Measurements from ENCODE around the gene YWHAB. TPM values are rescaled to one million over a fixed set of nuclear protein-coding genes. Genes with fewer than 3 reads are reported as not detected.

YWHAB gene
- total RNA-seq, 1 donor, result 180 TPM

- TF ChIP-seq, protein P1, sequence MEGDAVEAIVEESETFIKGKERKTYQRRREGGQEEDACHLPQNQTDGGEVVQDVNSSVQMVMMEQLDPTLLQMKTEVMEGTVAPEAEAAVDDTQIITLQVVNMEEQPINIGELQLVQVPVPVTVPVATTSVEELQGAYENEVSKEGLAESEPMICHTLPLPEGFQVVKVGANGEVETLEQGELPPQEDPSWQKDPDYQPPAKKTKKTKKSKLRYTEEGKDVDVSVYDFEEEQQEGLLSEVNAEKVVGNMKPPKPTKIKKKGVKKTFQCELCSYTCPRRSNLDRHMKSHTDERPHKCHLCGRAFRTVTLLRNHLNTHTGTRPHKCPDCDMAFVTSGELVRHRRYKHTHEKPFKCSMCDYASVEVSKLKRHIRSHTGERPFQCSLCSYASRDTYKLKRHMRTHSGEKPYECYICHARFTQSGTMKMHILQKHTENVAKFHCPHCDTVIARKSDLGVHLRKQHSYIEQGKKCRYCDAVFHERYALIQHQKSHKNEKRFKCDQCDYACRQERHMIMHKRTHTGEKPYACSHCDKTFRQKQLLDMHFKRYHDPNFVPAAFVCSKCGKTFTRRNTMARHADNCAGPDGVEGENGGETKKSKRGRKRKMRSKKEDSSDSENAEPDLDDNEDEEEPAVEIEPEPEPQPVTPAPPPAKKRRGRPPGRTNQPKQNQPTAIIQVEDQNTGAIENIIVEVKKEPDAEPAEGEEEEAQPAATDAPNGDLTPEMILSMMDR (IDR thresholded peaks at IDR 0.05; ENCODE audit: insufficient read depth, low read length), result peak; percentile 43
- peak; percentile 54 for DNase-seq (ENCODE audit: low read depth)
- H3K4me3 ChIP-seq (ENCODE audit: low read depth, low read length), result no peak overlapping the region
Observed at GRCh38 chr20:44911264-44911921, 25.9 kb downstream of the YWHAB start.

DNA sequence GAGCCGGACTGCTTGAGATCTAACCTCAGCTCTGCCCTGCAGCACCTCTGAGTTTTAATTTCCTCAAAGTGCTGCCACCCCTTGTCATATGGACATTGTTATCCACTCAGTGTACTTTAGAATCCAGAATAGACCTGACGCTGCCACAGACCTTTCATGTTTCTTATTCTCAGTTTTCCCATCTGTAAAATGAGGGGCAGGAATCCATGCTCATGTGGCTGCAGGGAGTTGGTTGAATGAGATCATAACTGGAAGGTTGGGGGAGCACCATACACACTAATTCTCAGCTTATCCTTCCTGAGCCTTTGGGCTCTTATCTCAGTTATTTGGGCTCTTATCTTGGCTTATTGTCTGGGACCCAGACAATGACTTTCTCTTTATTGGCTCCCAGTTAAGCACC lies 26.7 kb downstream of the YWHAB start:
- H3K4me3 ChIP-seq (ENCODE audit: low read depth, low read length), result no peak overlapping the region
- DNase-seq (ENCODE audit: low read depth), result no peak
- TF ChIP-seq, protein P1 (IDR thresholded peaks at IDR 0.05; ENCODE audit: insufficient read depth, low read length), result no peak

GRCh38 chr20:44914924-44915323 lies 29.4 kb downstream of the YWHAB start:
- TF ChIP-seq, protein P1 (IDR thresholded peaks at IDR 0.05; ENCODE audit: insufficient read depth, low read length), result no peak
- no peak for DNase-seq (ENCODE audit: low read depth)
- no peak overlapping the region for H3K4me3 ChIP-seq (ENCODE audit: low read depth, low read length)

DNA sequence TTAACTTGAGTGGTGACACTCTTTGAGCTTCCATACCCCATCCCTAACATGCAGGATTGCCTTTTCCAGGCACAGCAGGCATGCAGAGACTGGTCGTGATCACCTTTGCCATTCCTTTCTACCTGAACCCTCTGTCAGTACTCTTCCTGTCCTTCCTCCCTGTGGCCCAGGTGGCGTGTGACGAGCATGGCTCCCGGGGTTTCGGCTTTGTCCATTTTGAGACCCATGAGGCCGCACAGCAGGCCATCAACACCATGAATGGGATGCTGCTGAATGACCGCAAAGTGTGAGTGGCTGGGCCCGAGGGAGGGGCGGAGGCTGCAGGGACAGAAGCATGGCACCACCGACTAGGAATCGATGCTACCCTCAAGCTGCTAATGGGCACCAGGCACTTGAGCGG lies 31.1 kb downstream of the YWHAB start:
- TF ChIP-seq, protein P1 (IDR thresholded peaks at IDR 0.05; ENCODE audit: insufficient read depth, low read length), result no peak
- no peak overlapping the region for H3K4me3 ChIP-seq (ENCODE audit: low read depth, low read length)

DNA sequence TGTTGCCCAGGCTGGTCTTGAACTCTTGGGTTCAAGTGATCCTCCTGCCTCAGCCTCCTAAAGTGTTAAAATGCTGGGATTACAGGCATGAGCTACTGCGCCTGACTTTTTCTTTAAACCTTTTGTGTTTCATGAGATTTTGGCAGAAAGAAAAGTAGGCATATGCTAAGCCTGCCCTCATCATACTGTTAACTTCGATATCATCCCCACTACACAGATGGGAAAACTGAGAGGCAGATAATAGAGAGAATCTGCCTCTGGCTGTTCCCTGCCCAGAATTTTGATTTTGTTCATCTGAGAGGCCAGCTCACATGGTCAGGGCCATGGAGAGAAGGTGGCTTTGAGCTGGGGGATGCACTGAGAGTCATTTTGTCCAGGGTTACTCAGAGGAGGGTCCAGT lies 31.9 kb downstream of the YWHAB start:
- no peak overlapping the region for H3K4me3 ChIP-seq (ENCODE audit: low read depth, low read length)
- DNase-seq (ENCODE audit: low read depth), result no peak
- TF ChIP-seq, protein P1 (IDR thresholded peaks at IDR 0.05; ENCODE audit: insufficient read depth, low read length), result no peak

More for the DNA sequence above, 31.1 kb downstream of the YWHAB start:
- DNase-seq (ENCODE audit: low read depth), result no peak

GRCh38 chr20:44918342-44918741 lies 32.8 kb downstream of the YWHAB start:
- TF ChIP-seq, protein P1 (IDR thresholded peaks at IDR 0.05; ENCODE audit: insufficient read depth, low read length), result no peak
- DNase-seq (ENCODE audit: low read depth), result no peak
- no peak overlapping the region for H3K4me3 ChIP-seq (ENCODE audit: low read depth, low read length)

GRCh38 chr20:44918761-44919160 lies 33.3 kb downstream of the YWHAB start:
- TF ChIP-seq, protein P1 (IDR thresholded peaks at IDR 0.05; ENCODE audit: insufficient read depth, low read length), result no peak
- DNase-seq (ENCODE audit: low read depth), result no peak
- no peak overlapping the region for H3K4me3 ChIP-seq (ENCODE audit: low read depth, low read length)

All from fibroblast of the aortic adventitia (primary cell).